ENCODE results near the gene EEF1G.

GRCh38 chr11:62558669-62559068 lies 15.0 kb downstream of the EEF1G start:
- TF ChIP-seq GATA2 (IDR thresholded peaks at IDR 0.05; ENCODE audit: low read depth, low read length) (no peak), GATA3 (IDR thresholded peaks at IDR 0.05; ENCODE audit: low read depth, low read length) (no peak)

Measured in SH-SY5Y (cell line).